OCI-LY1 (cell line): ENCODE measurements around the gene HACL1.

ENCODE experiments used
- H2AFZ ChIP-seq: fragments of 200-600 bp; sonication (generic), shearing (Covaris generic); 2 replicates; pipeline ENCODE4 v1.6.0; 2014; ENCODE audit warnings: antibody characterized with exemption, mild to moderate bottlenecking, low read length
- H3F3A ChIP-seq: fragments of 200-600 bp; sonication (generic), shearing (Covaris generic); 2 replicates; pipeline ENCODE4 v1.6.0; 2014; ENCODE audit warnings: mild to moderate bottlenecking, antibody characterized with exemption, low read length, moderate library complexity; ENCODE audit not compliant: insufficient read depth
- H3K27ac ChIP-seq: fragments of 200-600 bp; sonication (generic); 2 replicates; pipeline ENCODE4 v1.5.1; 2014; ENCODE audit warnings: low read length, mixed run types, mild to moderate bottlenecking, low read depth; ENCODE audit not compliant: poor library complexity, severe bottlenecking
- H3K27me3 ChIP-seq: fragments of 200-600 bp; sonication (generic); 2 replicates; pipeline ENCODE4 v1.6.0; 2014; ENCODE audit warnings: antibody characterized with exemption, mild to moderate bottlenecking, low read length, moderate library complexity; ENCODE audit not compliant: insufficient read depth
- H3K36me3 ChIP-seq: fragments of 200-600 bp; sonication (generic); 2 replicates; pipeline ENCODE4 v1.6.1; 2014; ENCODE audit warnings: mild to moderate bottlenecking, antibody characterized with exemption, low read length, moderate library complexity, mixed read lengths; ENCODE audit not compliant: insufficient read depth
- H3K4me1 ChIP-seq: fragments of 200-600 bp; sonication (generic); 2 replicates; pipeline ENCODE4 v1.5.1; 2014; ENCODE audit warnings: mild to moderate bottlenecking, low read length, moderate library complexity; ENCODE audit not compliant: insufficient read depth, severe bottlenecking
- H3K4me2 ChIP-seq: fragments of 200-600 bp; sonication (generic), shearing (Covaris generic); 2 replicates; pipeline ENCODE4 v1.6.1; 2014; ENCODE audit warnings: low read length
- H3K4me3 ChIP-seq: fragments of 200-600 bp; sonication (generic); 2 replicates; pipeline ENCODE4 v1.5.1; 2014; ENCODE audit warnings: low read length, low read depth, mild to moderate bottlenecking, mixed read lengths; ENCODE audit not compliant: poor library complexity, severe bottlenecking
- H3K79me2 ChIP-seq: fragments of 200-600 bp; shearing (Covaris generic); 2 replicates; pipeline ENCODE4 v1.6.1; 2016; ENCODE audit warnings: mixed run types, low read length, mixed read lengths; ENCODE audit not compliant: insufficient read depth
- H3K9ac ChIP-seq: fragments of 200-600 bp; sonication (generic), shearing (Covaris generic); 2 replicates; pipeline ENCODE4 v1.6.1; 2014; ENCODE audit warnings: mild to moderate bottlenecking, low read length, mixed read lengths
- H3K9me2 ChIP-seq: fragments of 200-600 bp; sonication (generic), shearing (Covaris generic); 2 replicates; pipeline ENCODE4 v1.6.1; 2014; ENCODE audit warnings: low read depth, mild to moderate bottlenecking, low read length, mixed read lengths
- H3K9me3 ChIP-seq: fragments of 200-600 bp; shearing (Covaris generic); 2 replicates; pipeline ENCODE4 v1.6.1; 2014; ENCODE audit warnings: low read length, mixed read lengths
- H4K20me1 ChIP-seq: fragments of 200-600 bp; sonication (generic), shearing (Covaris generic); 2 replicates; pipeline ENCODE4 v1.6.0; 2016; ENCODE audit warnings: mild to moderate bottlenecking, low read length; ENCODE audit not compliant: insufficient read depth
- EZH2 ChIP-seq: fragments of 200-600 bp; sonication (generic), shearing (Covaris generic); IDR thresholded peaks from 2 replicates; pipeline ENCODE4 v1.8.0; 2017; ENCODE audit warnings: borderline replicate concordance, mixed run types, mild to moderate bottlenecking, antibody characterized with exemption, low read length, moderate library complexity, mixed read lengths
- TF ChIP-seq, protein P1 (sequence below): fragments of 200-600 bp; sonication (generic), shearing (Covaris generic); IDR thresholded peaks from 2 replicates; pipeline ENCODE4 v1.5.1; 2017; ENCODE audit warnings: mild to moderate bottlenecking, antibody characterized with exemption, low read length, moderate library complexity, mixed read lengths

The HACL1 gene

DNA sequence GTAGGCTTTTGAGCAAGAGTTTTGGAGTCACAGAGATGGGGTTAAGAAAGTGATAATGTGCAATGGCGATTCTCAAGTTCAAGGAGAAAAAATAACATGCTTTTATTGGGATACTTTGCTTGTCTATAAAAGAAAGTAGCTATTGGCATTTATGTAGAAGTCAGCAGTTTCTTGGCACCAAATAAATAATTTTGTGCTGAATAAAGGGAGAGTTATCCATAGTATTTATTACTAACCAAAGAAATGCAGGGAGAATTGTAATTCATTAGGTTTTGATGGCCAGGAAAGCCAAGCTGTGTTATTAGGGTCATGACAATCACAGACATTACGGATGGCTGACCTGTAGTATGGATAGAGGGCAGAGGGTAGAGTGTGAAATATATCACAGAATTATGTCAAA lies 33.3 kb upstream of the HACL1 start:
- no peak overlapping the region for H3K27ac ChIP-seq
- no peaks in the 10 kb centered on the region for H4K20me1 ChIP-seq
- no peaks in the 10 kb centered on the region for H3F3A ChIP-seq
- no peaks in the 10 kb centered on the region for H3K9me2 ChIP-seq
- no peaks in the 10 kb centered on the region for H3K36me3 ChIP-seq
- no peak overlapping the region for H3K9ac ChIP-seq
- TF ChIP-seq EZH2 = no peak
- TF ChIP-seq, protein P1, sequence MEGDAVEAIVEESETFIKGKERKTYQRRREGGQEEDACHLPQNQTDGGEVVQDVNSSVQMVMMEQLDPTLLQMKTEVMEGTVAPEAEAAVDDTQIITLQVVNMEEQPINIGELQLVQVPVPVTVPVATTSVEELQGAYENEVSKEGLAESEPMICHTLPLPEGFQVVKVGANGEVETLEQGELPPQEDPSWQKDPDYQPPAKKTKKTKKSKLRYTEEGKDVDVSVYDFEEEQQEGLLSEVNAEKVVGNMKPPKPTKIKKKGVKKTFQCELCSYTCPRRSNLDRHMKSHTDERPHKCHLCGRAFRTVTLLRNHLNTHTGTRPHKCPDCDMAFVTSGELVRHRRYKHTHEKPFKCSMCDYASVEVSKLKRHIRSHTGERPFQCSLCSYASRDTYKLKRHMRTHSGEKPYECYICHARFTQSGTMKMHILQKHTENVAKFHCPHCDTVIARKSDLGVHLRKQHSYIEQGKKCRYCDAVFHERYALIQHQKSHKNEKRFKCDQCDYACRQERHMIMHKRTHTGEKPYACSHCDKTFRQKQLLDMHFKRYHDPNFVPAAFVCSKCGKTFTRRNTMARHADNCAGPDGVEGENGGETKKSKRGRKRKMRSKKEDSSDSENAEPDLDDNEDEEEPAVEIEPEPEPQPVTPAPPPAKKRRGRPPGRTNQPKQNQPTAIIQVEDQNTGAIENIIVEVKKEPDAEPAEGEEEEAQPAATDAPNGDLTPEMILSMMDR = no peak
- no peaks in the 10 kb centered on the region for H3K79me2 ChIP-seq
- H3K4me3 ChIP-seq = no peak overlapping the region
- no peaks in the 10 kb centered on the region for H3K9me3 ChIP-seq
- no peak overlapping the region for H2AFZ ChIP-seq
- H3K4me2 ChIP-seq = no peak overlapping the region
- no peaks in the 10 kb centered on the region for H3K27me3 ChIP-seq
- peaks cover 14% of the 10 kb centered on the region for H3K4me1 ChIP-seq

DNA sequence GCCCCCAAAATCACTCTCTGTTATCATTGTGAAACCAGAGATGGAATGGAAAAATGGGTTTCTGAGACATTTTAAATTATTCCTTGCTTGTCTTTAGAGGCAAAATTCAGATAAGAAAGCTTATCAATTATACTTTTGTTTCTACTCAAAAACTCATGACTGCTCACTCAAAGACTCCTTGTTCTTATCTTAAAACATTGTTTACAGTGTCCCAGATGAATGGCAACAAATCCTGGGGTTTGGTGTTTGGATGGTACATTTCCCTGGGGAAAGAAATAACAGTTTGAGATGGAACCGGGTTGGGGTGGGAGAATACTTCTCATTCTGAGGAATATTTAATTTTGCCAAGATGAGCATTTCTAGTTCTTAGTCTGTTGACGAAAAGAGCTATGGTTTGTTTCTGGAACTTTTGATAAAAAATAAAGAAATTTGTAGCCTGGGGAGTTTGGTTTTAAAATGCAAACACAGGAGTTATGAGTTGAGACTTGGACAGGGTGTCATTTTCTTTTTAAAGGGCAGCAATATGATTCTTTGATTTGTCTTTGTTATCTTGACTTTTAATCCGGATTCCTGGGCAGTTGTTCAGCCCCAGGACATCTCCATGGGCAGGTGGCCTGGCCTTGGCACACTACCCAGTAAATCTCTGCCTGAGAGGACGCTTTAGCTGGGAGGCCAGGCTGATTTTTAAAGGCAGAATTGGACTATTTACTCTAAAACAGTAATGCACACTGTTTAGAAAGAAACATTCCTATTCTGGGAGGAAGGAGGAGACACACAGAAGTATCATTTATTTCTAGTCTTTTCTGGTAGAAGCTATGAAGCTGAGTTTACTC lies 32.6 kb upstream of the HACL1 start:
- Histone ChIP-seq H3K36me3 (no peaks in the 10 kb centered on the region), H3K79me2 (no peaks in the 10 kb centered on the region), H3K4me3 (no peak overlapping the region), H2AFZ (no peak overlapping the region), H3F3A (no peaks in the 10 kb centered on the region), H3K27ac (no peak overlapping the region), H3K9me2 (no peaks in the 10 kb centered on the region), H3K27me3 (no peaks in the 10 kb centered on the region), H3K4me1 (peaks cover 14% of the 10 kb centered on the region), H3K9ac (no peak overlapping the region), H3K9me3 (no peaks in the 10 kb centered on the region), H4K20me1 (no peaks in the 10 kb centered on the region), H3K4me2 (no peak overlapping the region)
- TF ChIP-seq, protein P1 = no peak
- no peak for TF ChIP-seq EZH2

DNA sequence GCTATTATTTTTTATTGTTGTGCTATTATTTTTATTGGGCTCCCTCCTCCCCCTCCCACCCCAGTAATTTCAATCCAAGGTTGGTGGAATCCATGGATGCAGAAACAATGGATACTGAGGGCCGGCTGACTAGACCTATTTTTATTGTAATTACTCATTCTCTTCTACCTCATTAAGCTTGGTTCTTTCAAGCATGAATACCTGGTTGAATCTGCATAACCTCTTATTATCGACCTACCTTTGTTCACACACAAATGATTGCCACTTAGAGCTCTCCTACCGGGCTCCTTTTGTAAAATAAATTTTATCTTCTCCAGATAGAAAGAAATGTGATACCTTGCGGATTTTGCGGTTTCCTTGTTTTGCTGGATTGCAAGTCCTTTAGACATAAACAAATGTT lies 31.8 kb upstream of the HACL1 start:
- Histone ChIP-seq H3K36me3 (no peaks in the 10 kb centered on the region), H3K4me2 (no peak overlapping the region), H2AFZ (no peak overlapping the region), H3F3A (no peaks in the 10 kb centered on the region), H3K27ac (no peak overlapping the region), H3K9me3 (no peaks in the 10 kb centered on the region), H3K27me3 (no peaks in the 10 kb centered on the region), H4K20me1 (no peaks in the 10 kb centered on the region), H3K9ac (no peak overlapping the region), H3K4me3 (no peak overlapping the region), H3K4me1 (peaks cover 14% of the 10 kb centered on the region), H3K79me2 (no peaks in the 10 kb centered on the region), H3K9me2 (no peaks in the 10 kb centered on the region)
- TF ChIP-seq, protein P1 = no peak
- TF ChIP-seq EZH2 = no peak
